Esophagus squamous epithelium (tissue), 4 donors: ENCODE data around the gene ARFIP1.

Source experiments
- CTCF ChIP-seq, 6 experiments: fragments of 450-650 bp in 4 of 6; fragments of 200-600 bp in 2 of 6; sonication (generic) in 2 of 6; IDR thresholded peaks; one replicate each; pipeline ENCODE4 v1.5.1; 2016 to 2019; ENCODE audit warnings: antibody characterized with exemption in 6 of 6, mild to moderate bottlenecking in 4 of 6, moderate library complexity in 4 of 6
- POLR2A ChIP-seq, 4 donors: fragments of 450-650 bp; IDR thresholded peaks; one replicate each; pipeline ENCODE4 v1.6.1; 2017; ENCODE audit warnings: antibody characterized with exemption in 4 of 4, mild to moderate bottlenecking in 4 of 4, moderate library complexity in 3 of 4

DNA sequence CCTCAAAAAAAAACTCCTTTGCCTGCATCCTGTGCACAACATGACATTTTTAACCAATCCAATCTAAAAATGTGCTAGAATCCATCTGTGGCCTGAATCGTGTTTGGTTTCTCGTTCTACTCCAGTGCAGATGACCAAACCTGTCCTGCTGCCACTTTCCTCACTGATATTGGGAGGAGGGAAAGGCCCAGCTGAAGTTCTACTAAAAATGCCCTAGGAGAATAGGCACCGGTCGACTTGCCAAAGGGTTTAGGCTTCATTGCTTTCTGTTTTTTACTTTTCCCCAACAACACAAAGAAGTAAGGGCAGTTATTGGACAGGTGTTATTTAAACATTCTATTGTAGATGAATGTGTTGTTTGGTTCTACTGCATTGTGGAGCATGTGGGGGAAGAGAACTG lies 148.5 kb downstream of the ARFIP1 start:
- TF ChIP-seq POLR2A (IDR thresholded peaks at IDR 0.05) (no peak), CTCF (IDR thresholded peaks at IDR 0.05) (no peak)
